Lower lobe of right lung (tissue), 2 donors: ENCODE data around the gene YIPF2. TPM values are rescaled to one million over a fixed set of nuclear protein-coding genes. Genes with fewer than 3 reads are reported as not detected.

ENCODE experiments used
- ATAC-seq, 2 donors: fragments of 200-7000 bp; cut with Tn5 transposase; one replicate each; pipeline ENCODE4 v1.9.1; 2020 to 2022; ENCODE audit warnings: mild to moderate bottlenecking in 2 of 2, moderate library complexity in 2 of 2
- DNase-seq: peaks from one replicate; pipeline ENCODE4 v3.0.0-alpha.2; 2020
- H3K27ac ChIP-seq: fragments of 200-600 bp; one replicate; pipeline ENCODE4 v1.8.0; 2022
- H3K27me3 ChIP-seq: fragments of 200-600 bp; one replicate; pipeline ENCODE4 v1.8.0; 2022; ENCODE audit warnings: low read depth
- H3K36me3 ChIP-seq: fragments of 200-600 bp; one replicate; pipeline ENCODE4 v1.8.0; 2022; ENCODE audit warnings: mild to moderate bottlenecking
- H3K4me1 ChIP-seq: fragments of 200-600 bp; one replicate; pipeline ENCODE4 v1.8.0; 2022
- H3K4me3 ChIP-seq: fragments of 200-600 bp; one replicate; pipeline ENCODE4 v1.8.0; 2022; ENCODE audit warnings: mild to moderate bottlenecking
- H3K9me3 ChIP-seq: fragments of 200-600 bp; one replicate; pipeline ENCODE4 v1.8.0; 2022
- CTCF ChIP-seq: fragments of 200-600 bp; IDR thresholded peaks from one replicate; pipeline ENCODE4 v1.8.0; 2022; ENCODE audit warnings: antibody characterized with exemption, mild to moderate bottlenecking
- intact Hi-C: fragments of 100-400 bp; cut with DNase I; formaldehyde crosslinking; loops from one replicate; pipeline ENCODE4 v1.11.0; 2022
- total RNA-seq: library from RNA; stranded (reverse); fragmentation: NEBNext Ultra II Directional; extraction: Animal tissue kit (Norgen Biotek cat#: 25700); gene quantifications from one replicate; pipeline ENCODE4 v1.2.1, GENCODE V29; 2021
- donor health status: DM: no; HTN: yes; CAD: no; lungs with severe emphysema.

YIPF2 gene
- total RNA-seq, 1 donor from 2014 or later: 42.2 TPM

- DNase-seq (no peak), ATAC-seq (peak; percentile 25 to 31)
- no peak for TF ChIP-seq CTCF
- Histone ChIP-seq H3K9me3 (no peaks in the 10 kb centered on the region), H3K36me3 (no peaks in the 10 kb centered on the region), H3K4me3 (no peak overlapping the region), H3K27ac (no peak overlapping the region), H3K27me3 (no peaks in the 10 kb centered on the region), H3K4me1 (peaks cover 23% of the 10 kb centered on the region)
- intact Hi-C loops: no loop called here
Measured at GRCh38 chr19:10898633-10899032, 29.8 kb downstream of the YIPF2 start.

- DNase-seq (no peak), ATAC-seq (no peak)
- Histone ChIP-seq H3K27ac (no peak overlapping the region), H3K27me3 (no peaks in the 10 kb centered on the region), H3K4me1 (peaks cover 26% of the 10 kb centered on the region), H3K9me3 (no peaks in the 10 kb centered on the region), H3K4me3 (no peak overlapping the region), H3K36me3 (no peaks in the 10 kb centered on the region)
- TF ChIP-seq CTCF: no peak
- intact Hi-C loops: no loop called here
Measured at GRCh38 chr19:10896851-10897526, 31.4 kb downstream of the YIPF2 start.

- Histone ChIP-seq H3K27me3 (no peaks in the 10 kb centered on the region), H3K9me3 (no peaks in the 10 kb centered on the region), H3K4me1 (peaks cover 27% of the 10 kb centered on the region), H3K27ac (no peak overlapping the region), H3K4me3 (no peak overlapping the region), H3K36me3 (no peaks in the 10 kb centered on the region)
- DNase-seq: no peak
- no peak for ATAC-seq
- TF ChIP-seq CTCF: no peak
- intact Hi-C loops: no loop called here
Measured at GRCh38 chr19:10895920-10896319, 32.5 kb downstream of the YIPF2 start.

GRCh38 chr19:10895363-10895762 is 33.1 kb downstream of the YIPF2 start:
- TF ChIP-seq CTCF: no peak
- Histone ChIP-seq H3K4me3 (no peak overlapping the region), H3K36me3 (no peaks in the 10 kb centered on the region), H3K9me3 (no peaks in the 10 kb centered on the region), H3K27me3 (no peaks in the 10 kb centered on the region), H3K4me1 (peaks cover 27% of the 10 kb centered on the region), H3K27ac (no peak overlapping the region)
- intact Hi-C loops: no loop called here
- ATAC-seq: no peak
- no peak for DNase-seq

- ATAC-seq (no peak), DNase-seq (no peak)
- intact Hi-C loops: no loop called here
- Histone ChIP-seq H3K4me1 (peaks cover 27% of the 10 kb centered on the region), H3K27ac (no peak overlapping the region), H3K36me3 (no peaks in the 10 kb centered on the region), H3K9me3 (no peaks in the 10 kb centered on the region), H3K27me3 (no peaks in the 10 kb centered on the region), H3K4me3 (no peak overlapping the region)
- no peak for TF ChIP-seq CTCF
Measured at GRCh38 chr19:10894911-10895213, 33.6 kb downstream of the YIPF2 start.
